IMR-90 (cell line): ENCODE measurements around the gene NXPH2.

ENCODE experiments used
- BHLHE40 ChIP-seq: fragments of 150-350 bp; IDR thresholded peaks from 2 replicates; pipeline ENCODE4 v1.6.1; 2016; ENCODE audit warnings: mild to moderate bottlenecking, low read depth, low read length
- CTCF ChIP-seq: conservative IDR thresholded peaks from 2 replicates; pipeline ENCODE4 v1.5.1; 2012; ENCODE audit warnings: mild to moderate bottlenecking, low read depth, low read length, improper control_type of control experiment
- POLR2A ChIP-seq: IDR thresholded peaks from 2 replicates; pipeline ENCODE4 v1.6.1; 2012; ENCODE audit warnings: mild to moderate bottlenecking, low read depth, low read length
- RAD21 ChIP-seq: IDR thresholded peaks from 2 replicates; pipeline ENCODE4 v1.6.1; 2012; ENCODE audit warnings: low read length, improper control_type of control experiment
- RCOR1 ChIP-seq: IDR thresholded peaks from 2 replicates; pipeline ENCODE4 v1.6.1; 2012; ENCODE audit warnings: mild to moderate bottlenecking, low read length, improper control_type of control experiment; ENCODE audit not compliant: insufficient replicate concordance
- SMC3 ChIP-seq: fragments of 150-350 bp; IDR thresholded peaks from 2 replicates; pipeline ENCODE4 v1.6.1; 2016; ENCODE audit warnings: low read depth, mild to moderate bottlenecking, antibody characterized with exemption, low read length, moderate library complexity

GRCh38 chr2:138677221-138677620 is 103.0 kb downstream of the NXPH2 start:
- TF ChIP-seq CTCF = no peak
- no peak for TF ChIP-seq SMC3
- no peak for TF ChIP-seq POLR2A
- TF ChIP-seq RCOR1 = no peak
- TF ChIP-seq RAD21 = no peak
- TF ChIP-seq BHLHE40 = no peak
